Measurements from ENCODE around the gene GBGT1.

DNA sequence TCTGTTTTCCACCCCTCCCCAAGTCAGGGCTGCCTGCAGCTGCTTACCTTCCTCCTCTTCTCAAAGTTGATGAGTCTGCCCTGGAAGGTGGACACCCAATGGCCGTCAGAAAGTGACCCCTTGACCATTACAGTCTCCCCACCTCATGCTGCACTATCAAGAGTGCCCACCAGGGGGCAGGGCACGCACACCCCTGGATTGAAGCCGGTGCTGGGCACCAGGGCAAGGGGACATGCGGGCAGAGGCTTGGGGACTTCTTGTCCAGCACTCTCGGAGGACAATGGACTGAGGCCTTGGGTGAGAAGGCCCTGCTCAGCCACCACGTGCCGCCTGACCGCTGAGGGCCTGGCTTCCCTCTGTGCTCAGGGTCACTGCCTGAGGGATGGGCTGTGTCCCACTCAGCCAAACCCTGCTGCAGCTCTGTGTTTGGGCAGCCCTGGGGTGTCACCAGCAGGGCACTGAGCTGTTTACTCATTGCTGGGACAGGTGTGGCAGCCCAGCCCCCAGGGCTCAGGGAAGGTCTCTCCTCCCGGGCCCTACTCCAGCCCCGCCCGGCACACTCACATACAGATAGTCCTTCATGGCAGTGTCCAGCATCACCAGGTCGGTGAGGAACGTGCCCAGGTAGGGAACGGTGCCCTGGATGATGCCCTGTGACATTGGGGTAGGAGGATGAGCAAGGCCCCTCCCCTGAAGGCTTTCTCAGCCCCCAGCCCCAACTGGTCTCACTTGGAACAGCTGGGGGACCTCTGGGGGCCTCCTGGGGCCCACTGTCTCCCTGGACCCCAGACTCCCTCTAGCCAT lies 60.3 kb downstream of the GBGT1 start:
- TF ChIP-seq, protein P1, sequence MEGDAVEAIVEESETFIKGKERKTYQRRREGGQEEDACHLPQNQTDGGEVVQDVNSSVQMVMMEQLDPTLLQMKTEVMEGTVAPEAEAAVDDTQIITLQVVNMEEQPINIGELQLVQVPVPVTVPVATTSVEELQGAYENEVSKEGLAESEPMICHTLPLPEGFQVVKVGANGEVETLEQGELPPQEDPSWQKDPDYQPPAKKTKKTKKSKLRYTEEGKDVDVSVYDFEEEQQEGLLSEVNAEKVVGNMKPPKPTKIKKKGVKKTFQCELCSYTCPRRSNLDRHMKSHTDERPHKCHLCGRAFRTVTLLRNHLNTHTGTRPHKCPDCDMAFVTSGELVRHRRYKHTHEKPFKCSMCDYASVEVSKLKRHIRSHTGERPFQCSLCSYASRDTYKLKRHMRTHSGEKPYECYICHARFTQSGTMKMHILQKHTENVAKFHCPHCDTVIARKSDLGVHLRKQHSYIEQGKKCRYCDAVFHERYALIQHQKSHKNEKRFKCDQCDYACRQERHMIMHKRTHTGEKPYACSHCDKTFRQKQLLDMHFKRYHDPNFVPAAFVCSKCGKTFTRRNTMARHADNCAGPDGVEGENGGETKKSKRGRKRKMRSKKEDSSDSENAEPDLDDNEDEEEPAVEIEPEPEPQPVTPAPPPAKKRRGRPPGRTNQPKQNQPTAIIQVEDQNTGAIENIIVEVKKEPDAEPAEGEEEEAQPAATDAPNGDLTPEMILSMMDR (IDR thresholded peaks at IDR 0.05; ENCODE audit: borderline replicate concordance, extremely low read depth, low read length, poor library complexity, severe bottlenecking), result peak; percentile 91
- TF ChIP-seq EZH2 (IDR thresholded peaks at IDR 0.05; ENCODE audit: borderline replicate concordance, low read depth, low read length, severe bottlenecking), result no peak

Data from DND-41 (cell line).